Activated CD4-positive, CD25-positive, alpha-beta regulatory T cell treated with anti-CD3 and anti-CD28 coated beads, Interleukin-2, amount 50 U/mL, for 72 hours (primary cell): ENCODE data around the gene NFIA.

Experiments
- DNase-seq: peaks from one replicate; pipeline ENCODE4 v3.0.0; 2021

Gene NFIA

GRCh38 chr1:61226791-61227567 is 144.6 kb downstream of the NFIA start:
- no peak for DNase-seq

GRCh38 chr1:61227857-61228550 is 145.6 kb downstream of the NFIA start:
- DNase-seq = no peak

GRCh38 chr1:61230523-61230922 is 148.2 kb downstream of the NFIA start:
- DNase-seq = no peak

- no peak for DNase-seq
Observed at GRCh38 chr1:61231795-61232194, 149.4 kb downstream of the NFIA start.

- DNase-seq = no peak
Observed at GRCh38 chr1:61233121-61233660, 150.8 kb downstream of the NFIA start.

- DNase-seq = no peak
Observed at GRCh38 chr1:61234587-61234919, 152.2 kb downstream of the NFIA start.

- DNase-seq = no peak
Observed at GRCh38 chr1:61237147-61237546, 154.8 kb downstream of the NFIA start.

- DNase-seq = no peak
Observed at GRCh38 chr1:61237659-61238358, 155.4 kb downstream of the NFIA start.

- no peak for DNase-seq
Observed at GRCh38 chr1:61238359-61238665, 156.0 kb downstream of the NFIA start.

- DNase-seq = no peak
Observed at GRCh38 chr1:61240878-61241277, 158.5 kb downstream of the NFIA start.

GRCh38 chr1:61241411-61241838 is 159.1 kb downstream of the NFIA start:
- DNase-seq = no peak

GRCh38 chr1:61241973-61242381 is 159.6 kb downstream of the NFIA start:
- no peak for DNase-seq

GRCh38 chr1:61244114-61244513 is 161.8 kb downstream of the NFIA start:
- no peak for DNase-seq

- DNase-seq = no peak
Observed at GRCh38 chr1:61245696-61246400, 163.5 kb downstream of the NFIA start.

- DNase-seq = no peak
Observed at GRCh38 chr1:61247051-61247825, 164.9 kb downstream of the NFIA start.

- DNase-seq = no peak
Observed at GRCh38 chr1:61247881-61248752, 165.8 kb downstream of the NFIA start.

GRCh38 chr1:61250933-61251332 is 168.6 kb downstream of the NFIA start:
- DNase-seq = no peak

GRCh38 chr1:61253059-61253735 is 170.8 kb downstream of the NFIA start:
- no peak for DNase-seq

GRCh38 chr1:61253912-61254633 is 171.7 kb downstream of the NFIA start:
- no peak for DNase-seq
